SHP77 (cell line): ENCODE measurements around the gene RNF208.
A peak's percentile ranks its signal among the peaks of the same experiment; 100 is the strongest.
"Not testable (repeated sequence)": the region's sequence is repeated elsewhere in the genome, so short reads cannot be mapped to it uniquely, and the experiment has no call there.

Source experiments
- DNase-seq, 2 experiments: peaks; one replicate each; lab custom pipeline; 2025; lab: John Stamatoyannopoulos, UW

RNF208 gene

GRCh38 chr9:137253717-137254623 is 31.9 kb upstream of the RNF208 start:
- no peak for DNase-seq

GRCh38 chr9:137252555-137253506 is 30.8 kb upstream of the RNF208 start:
- no peak for DNase-seq

- DNase-seq: no peak
These were observed 29.6 kb upstream of the RNF208 start for GRCh38 chr9:137251490-137252268.

GRCh38 chr9:137251194-137251461 is 29.1 kb upstream of the RNF208 start, which contains the start of gene STPG3:
Gene STPG3, plus strand, starts transcription at chr9:137251286. Its CDS starts 1 bp downstream, at chr9:137251287.
- DNase-seq: no peak

GRCh38 chr9:137250329-137251193 is 28.5 kb upstream of the RNF208 start:
- no peak for DNase-seq

GRCh38 chr9:137247916-137248175 is 25.8 kb upstream of the RNF208 start:
- DNase-seq: no peak

GRCh38 chr9:137247135-137247915 is 25.3 kb upstream of the RNF208 start:
- DNase-seq: no peak

- no peak for DNase-seq
These were observed 23.7 kb upstream of the RNF208 start for GRCh38 chr9:137245450-137246421.

- DNase-seq: no peak
These were observed 22.7 kb upstream of the RNF208 start for GRCh38 chr9:137244486-137245449.

GRCh38 chr9:137243626-137244485 is 21.8 kb upstream of the RNF208 start:
- DNase-seq: no peak

- DNase-seq: not testable (repeated sequence)
These were observed 21.2 kb upstream of the RNF208 start for GRCh38 chr9:137243266-137243625.

GRCh38 chr9:137242269-137243203 is 20.5 kb upstream of the RNF208 start:
- no peak for DNase-seq

GRCh38 chr9:137241490-137242268 is 19.6 kb upstream of the RNF208 start:
- no peak for DNase-seq

- peak; percentile 99 to 100 for DNase-seq
These were observed 18.9 kb upstream of the RNF208 start, which contains the start of gene TUBB4B for GRCh38 chr9:137240841-137241489. Gene TUBB4B, plus strand, starts transcription at chr9:137241287. Its CDS starts 74 bp downstream, at chr9:137241361.
